Mesendoderm (in vitro differentiated cells): ENCODE data around the gene LRRC4B.

Experiments used
- DNase-seq: peaks from one replicate; pipeline ENCODE4 v3.0.0; 2013
- H2AK5ac ChIP-seq: 2 replicates; pipeline ENCODE4 v1.6.1; 2013; ENCODE audit warnings: low read length, inconsistent platforms
- H2BK120ac ChIP-seq: 2 replicates; pipeline ENCODE4 v1.6.1; 2013; ENCODE audit warnings: low read depth, mild to moderate bottlenecking, low read length, moderate library complexity, mixed read lengths
- H2BK15ac ChIP-seq: replicated peaks from 2 replicates; pipeline ENCODE4 v1.6.1; 2013; ENCODE audit warnings: low read depth, mild to moderate bottlenecking, moderate library complexity
- H2BK5ac ChIP-seq: 2 replicates; pipeline ENCODE4 v1.6.1; 2013; ENCODE audit warnings: low read length, inconsistent platforms
- H3K18ac ChIP-seq: 2 replicates; pipeline ENCODE4 v1.6.1; 2013; ENCODE audit warnings: mild to moderate bottlenecking, low read length, mixed read lengths
- H3K23ac ChIP-seq: one replicate; pipeline ENCODE4 v1.6.1; 2013; ENCODE audit warnings: low read length
- H3K27ac ChIP-seq: 2 replicates; pipeline ENCODE4 v1.5.1; 2013; ENCODE audit warnings: low read depth, mild to moderate bottlenecking, inconsistent platforms, low read length, moderate library complexity
- H3K27me3 ChIP-seq: 2 replicates; pipeline ENCODE4 v1.6.1; 2013; ENCODE audit warnings: low read length, control low read depth, mild to moderate bottlenecking, inconsistent platforms; ENCODE audit not compliant: insufficient read depth, poor library complexity
- H3K36me3 ChIP-seq: 2 replicates; pipeline ENCODE4 v1.6.1; 2013; ENCODE audit warnings: low read length, inconsistent platforms; ENCODE audit not compliant: control insufficient read depth, insufficient read depth
- H3K4ac ChIP-seq: one replicate; pipeline ENCODE4 v1.6.1; 2013; ENCODE audit warnings: low read depth, mild to moderate bottlenecking, low read length, moderate library complexity
- H3K4me1 ChIP-seq: 2 replicates; pipeline ENCODE4 v1.6.1; 2013; ENCODE audit warnings: low read depth, low read length, inconsistent platforms; ENCODE audit not compliant: control insufficient read depth
- H3K4me2 ChIP-seq: 2 replicates; pipeline ENCODE4 v1.6.1; 2013; ENCODE audit warnings: low read length
- H3K4me3 ChIP-seq: 2 replicates; pipeline ENCODE4 v1.5.1; 2013; ENCODE audit warnings: mild to moderate bottlenecking, low read length
- H3K56ac ChIP-seq: one replicate; pipeline ENCODE4 v1.6.1; 2013; ENCODE audit warnings: low read length
- H3K79me1 ChIP-seq: 2 replicates; pipeline ENCODE4 v1.6.1; 2013; ENCODE audit warnings: low read length, inconsistent platforms
- H3K79me2 ChIP-seq: 2 replicates; pipeline ENCODE4 v1.6.1; 2013; ENCODE audit warnings: mild to moderate bottlenecking, low read length; ENCODE audit not compliant: control insufficient read depth, insufficient read depth
- H3K9ac ChIP-seq: 2 replicates; pipeline ENCODE4 v1.6.1; 2013; ENCODE audit warnings: low read length, inconsistent platforms
- H4K5ac ChIP-seq: one replicate; pipeline ENCODE4 v1.6.1; 2013; ENCODE audit warnings: low read length
- H4K8ac ChIP-seq: one replicate; pipeline ENCODE4 v1.6.1; 2013; ENCODE audit warnings: low read depth, mild to moderate bottlenecking, control low read depth, low read length, moderate library complexity
- WGBS: extraction: QIAGEN DNeasy Blood & Tissue Kit; methylation state at CpG from one replicate; pipeline ENCODE4 v1.1.7; 2013; ENCODE audit warnings: low lambda C conversion rate, missing lambda C conversion rate; ENCODE audit not compliant: insufficient coverage; ENCODE audit errors: extremely low coverage; 5-methylcytosine and 5-hydroxymethylcytosine counted together

The LRRC4B gene

GRCh38 chr19:50568728-50569698, 778 bp upstream of the LRRC4B start:
- Histone ChIP-seq H3K18ac (no peak overlapping the region), H4K8ac (no peak overlapping the region), H2BK5ac (no peak overlapping the region), H2BK120ac (no peak overlapping the region), H3K23ac (peak overlapping the region; percentile 45), H3K36me3 (no peaks in the 10 kb centered on the region), H3K56ac (no peak overlapping the region), H3K4me2 (no peak overlapping the region), H2BK15ac (no peak overlapping the region), H3K4ac (no peak overlapping the region), H3K79me1 (no peaks in the 10 kb centered on the region), H3K9ac (no peak overlapping the region), H3K79me2 (no peaks in the 10 kb centered on the region), H3K27ac (no peak overlapping the region), H3K4me1 (no peaks in the 10 kb centered on the region), H3K4me3 (no peak overlapping the region), H3K27me3 (peaks cover 30% of the 10 kb centered on the region), H4K5ac (no peak overlapping the region), H2AK5ac (no peak overlapping the region)
- no peak for DNase-seq
- no CpG with 5 or more reads among the region's 20 CpGs for WGBS

- no peak overlapping the region for H3K56ac ChIP-seq
- no peak overlapping the region for H3K4me3 ChIP-seq
- no peak overlapping the region for H4K8ac ChIP-seq
- H3K18ac ChIP-seq = no peak overlapping the region
- no peak overlapping the region for H2BK120ac ChIP-seq
- H3K4me2 ChIP-seq = no peak overlapping the region
- H4K5ac ChIP-seq = no peak overlapping the region
- H2BK5ac ChIP-seq = no peak overlapping the region
- no peaks in the 10 kb centered on the region for H3K79me1 ChIP-seq
- no peak overlapping the region for H3K23ac ChIP-seq
- H3K9ac ChIP-seq = no peak overlapping the region
- no peaks in the 10 kb centered on the region for H3K79me2 ChIP-seq
- WGBS = no CpG with 5 or more reads among the region's 38 CpGs
- H3K4ac ChIP-seq = no peak overlapping the region
- no peaks in the 10 kb centered on the region for H3K4me1 ChIP-seq
- DNase-seq = peak; percentile 29
- no peak overlapping the region for H3K27ac ChIP-seq
- H3K27me3 ChIP-seq = peaks cover 38% of the 10 kb centered on the region
- H2BK15ac ChIP-seq = no peak overlapping the region
- H3K36me3 ChIP-seq = no peaks in the 10 kb centered on the region
- no peak overlapping the region for H2AK5ac ChIP-seq
These were observed 988 bp downstream of the LRRC4B start for GRCh38 chr19:50567052-50567841.

- Histone ChIP-seq H3K9ac (no peak overlapping the region), H2AK5ac (no peak overlapping the region), H4K5ac (no peak overlapping the region), H3K79me2 (no peaks in the 10 kb centered on the region), H3K4me3 (no peak overlapping the region), H2BK120ac (no peak overlapping the region), H3K4ac (no peak overlapping the region), H3K4me2 (no peak overlapping the region), H2BK5ac (no peak overlapping the region), H3K18ac (no peak overlapping the region), H3K23ac (no peak overlapping the region), H3K4me1 (no peaks in the 10 kb centered on the region), H3K79me1 (no peaks in the 10 kb centered on the region), H3K27ac (no peak overlapping the region), H4K8ac (no peak overlapping the region), H3K36me3 (no peaks in the 10 kb centered on the region), H3K56ac (no peak overlapping the region), H3K27me3 (peaks cover 38% of the 10 kb centered on the region), H2BK15ac (no peak overlapping the region)
- peak; percentile 36 for DNase-seq
- no CpG with 5 or more reads among the region's 36 CpGs for WGBS
These were observed 2.0 kb downstream of the LRRC4B start for GRCh38 chr19:50565984-50566903.

GRCh38 chr19:50564229-50565105, 3.8 kb downstream of the LRRC4B start:
- no peak for DNase-seq
- H3K18ac ChIP-seq = no peak overlapping the region
- no peak overlapping the region for H3K4ac ChIP-seq
- H3K27ac ChIP-seq = no peak overlapping the region
- H3K27me3 ChIP-seq = peaks cover 38% of the 10 kb centered on the region
- WGBS = no CpG with 5 or more reads among the region's 22 CpGs
- H4K5ac ChIP-seq = no peak overlapping the region
- no peaks in the 10 kb centered on the region for H3K4me1 ChIP-seq
- no peak overlapping the region for H2BK5ac ChIP-seq
- no peak overlapping the region for H2AK5ac ChIP-seq
- no peak overlapping the region for H3K4me2 ChIP-seq
- H3K4me3 ChIP-seq = no peak overlapping the region
- H3K79me2 ChIP-seq = no peaks in the 10 kb centered on the region
- H2BK15ac ChIP-seq = no peak overlapping the region
- no peaks in the 10 kb centered on the region for H3K79me1 ChIP-seq
- no peak overlapping the region for H3K56ac ChIP-seq
- no peak overlapping the region for H3K9ac ChIP-seq
- H2BK120ac ChIP-seq = no peak overlapping the region
- no peak overlapping the region for H4K8ac ChIP-seq
- H3K23ac ChIP-seq = no peak overlapping the region
- H3K36me3 ChIP-seq = no peaks in the 10 kb centered on the region

GRCh38 chr19:50563597-50563996, 4.6 kb downstream of the LRRC4B start:
- Histone ChIP-seq H3K23ac (no peak overlapping the region), H4K5ac (no peak overlapping the region), H3K56ac (no peak overlapping the region), H3K4ac (no peak overlapping the region), H3K36me3 (no peaks in the 10 kb centered on the region), H2AK5ac (no peak overlapping the region), H3K4me1 (no peaks in the 10 kb centered on the region), H3K27ac (no peak overlapping the region), H3K79me2 (no peaks in the 10 kb centered on the region), H3K18ac (no peak overlapping the region), H3K4me3 (no peak overlapping the region), H3K79me1 (no peaks in the 10 kb centered on the region), H3K4me2 (no peak overlapping the region), H3K27me3 (peaks cover 37% of the 10 kb centered on the region), H2BK15ac (no peak overlapping the region), H2BK5ac (no peak overlapping the region), H4K8ac (no peak overlapping the region), H3K9ac (no peak overlapping the region), H2BK120ac (no peak overlapping the region)
- no peak for DNase-seq
- WGBS = no CpG with 5 or more reads among the region's 6 CpGs
